ENCODE results near the gene TMEM271.

GRCh38 chr4:571838-572572, 4.1 kb downstream of the TMEM271 start:
- TF ChIP-seq, protein P1, sequence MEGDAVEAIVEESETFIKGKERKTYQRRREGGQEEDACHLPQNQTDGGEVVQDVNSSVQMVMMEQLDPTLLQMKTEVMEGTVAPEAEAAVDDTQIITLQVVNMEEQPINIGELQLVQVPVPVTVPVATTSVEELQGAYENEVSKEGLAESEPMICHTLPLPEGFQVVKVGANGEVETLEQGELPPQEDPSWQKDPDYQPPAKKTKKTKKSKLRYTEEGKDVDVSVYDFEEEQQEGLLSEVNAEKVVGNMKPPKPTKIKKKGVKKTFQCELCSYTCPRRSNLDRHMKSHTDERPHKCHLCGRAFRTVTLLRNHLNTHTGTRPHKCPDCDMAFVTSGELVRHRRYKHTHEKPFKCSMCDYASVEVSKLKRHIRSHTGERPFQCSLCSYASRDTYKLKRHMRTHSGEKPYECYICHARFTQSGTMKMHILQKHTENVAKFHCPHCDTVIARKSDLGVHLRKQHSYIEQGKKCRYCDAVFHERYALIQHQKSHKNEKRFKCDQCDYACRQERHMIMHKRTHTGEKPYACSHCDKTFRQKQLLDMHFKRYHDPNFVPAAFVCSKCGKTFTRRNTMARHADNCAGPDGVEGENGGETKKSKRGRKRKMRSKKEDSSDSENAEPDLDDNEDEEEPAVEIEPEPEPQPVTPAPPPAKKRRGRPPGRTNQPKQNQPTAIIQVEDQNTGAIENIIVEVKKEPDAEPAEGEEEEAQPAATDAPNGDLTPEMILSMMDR (IDR thresholded peaks at IDR 0.05): no peak
- TF ChIP-seq EZH2 (IDR thresholded peaks at IDR 0.05): no peak

Data from neural progenitor cell (in vitro differentiated cells).